K562 (cell line): ENCODE results near the gene CACNA1S. TPM values are rescaled to one million over a fixed set of nuclear protein-coding genes. Genes with fewer than 3 reads are reported as not detected.

Source experiments
- ATAC-seq: fragments of 200-7000 bp; cut with Tn5 transposase; 3 replicates; pipeline ENCODE4 v1.9.1; 2020; ENCODE audit warnings: moderate library complexity
- BruUV-seq: library from RNA; stranded (reverse); fragments of 400-500 nt; replicated peaks from 2 replicates; lab custom pipeline; 2021; lab: Mats Ljungman, UMichigan
- CTCF ChIA-PET: fragments of 300-600 bp; formaldehyde crosslinking; extraction: SDS; loops from one replicate; lab custom pipeline; 2021; ENCODE audit warnings: low intra/inter-chr PET ratio; lab: Yijun Ruan, JAX
- POLR2A ChIA-PET: fragments of 300-600, 350-650 bp; sonication (Branson Sonifier 250); formaldehyde crosslinking; extraction: SDS; loops from one replicate; lab custom pipeline; 2021; ENCODE audit warnings: antibody characterized with exemption, inconsistent platforms; lab: Yijun Ruan, JAX
- DNase-seq, 4 experiments: peaks; one replicate each; pipeline versions ENCODE4 v3.0.0 to v3.0.0-alpha.2; 2011 to 2018; ENCODE audit warnings: low spot score in 3 of 4, mixed read lengths in 3 of 4; ENCODE audit errors: extremely low read depth in 1 of 4
- FAIRE-seq: peaks from 2 replicates; lab custom pipeline; 2011; peaks lifted over from hg19 to GRCh38; lab: Jason Lieb, UNC
- H2AFZ ChIP-seq: 2 replicates; pipeline ENCODE4 v1.6.0; 2011; ENCODE audit warnings: low read depth, low read length, control low read depth, inconsistent platforms
- H3K27ac ChIP-seq: fragments of 200-600 bp; 3 replicates; pipeline ENCODE4 v1.8.0; 2011; ENCODE audit warnings: low read depth, mild to moderate bottlenecking, control low read depth, inconsistent platforms, low read length, moderate library complexity, mixed read lengths; ENCODE audit errors: extremely low read depth
- H3K27me3 ChIP-seq, 2 experiments: fragments of 300-600 bp in 1 of 2; 2 replicates in 1 of 2; 3 replicates in 1 of 2; pipeline versions ENCODE4 v1.6.0 to v1.8.0; 2011; ENCODE audit warnings: inconsistent platforms in 2 of 2, low read length in 2 of 2, mild to moderate bottlenecking in 1 of 2, mixed read lengths in 1 of 2, moderate library complexity in 1 of 2; ENCODE audit not compliant: control insufficient read depth in 2 of 2, insufficient read depth in 2 of 2
- H3K36me3 ChIP-seq: fragments of 300-600 bp; 3 replicates; pipeline ENCODE4 v1.8.0; 2011; ENCODE audit warnings: mild to moderate bottlenecking, low read length, inconsistent platforms; ENCODE audit not compliant: control insufficient read depth, insufficient read depth
- H3K4me1 ChIP-seq, 2 experiments: fragments of 200-600 bp in 1 of 2; replicated peaks in 1 of 2; 2 replicates in 1 of 2; 3 replicates in 1 of 2; pipeline versions ENCODE4 v1.5.1 to v1.8.0; 2011; ENCODE audit warnings: inconsistent platforms in 2 of 2, low read length in 2 of 2, mild to moderate bottlenecking in 1 of 2, mixed read lengths in 1 of 2, moderate library complexity in 1 of 2; ENCODE audit not compliant: control insufficient read depth in 2 of 2, insufficient read depth in 2 of 2
- H3K4me2 ChIP-seq: 2 replicates; pipeline ENCODE4 v1.6.1; 2011; ENCODE audit warnings: low read length, control low read depth, inconsistent platforms, mixed read lengths; ENCODE audit not compliant: insufficient read depth
- H3K4me3 ChIP-seq: fragments of 200-600 bp; sonication (generic), shearing (Covaris generic); 2 replicates; pipeline ENCODE4 v1.5.1; 2016; ENCODE audit warnings: control low read depth, inconsistent platforms
- H3K79me2 ChIP-seq: fragments of 200-600 bp; 3 replicates; pipeline ENCODE4 v1.8.0; 2011; ENCODE audit warnings: low read length, inconsistent platforms; ENCODE audit not compliant: control insufficient read depth, insufficient read depth
- H3K9ac ChIP-seq, 2 experiments: 2 replicates each; pipeline versions ENCODE4 v1.6.0 to v1.6.1; 2011; ENCODE audit warnings: low read depth in 2 of 2, low read length in 2 of 2, control low read depth in 1 of 2, inconsistent platforms in 1 of 2, mild to moderate bottlenecking in 1 of 2, mixed read lengths in 1 of 2; ENCODE audit not compliant: insufficient read depth in 1 of 2
- H3K9me1 ChIP-seq: one replicate; pipeline ENCODE4 v1.6.0; 2011; ENCODE audit warnings: inconsistent platforms, mild to moderate bottlenecking, low read length, moderate library complexity; ENCODE audit not compliant: control insufficient read depth, insufficient read depth
- H3K9me3 ChIP-seq: replicated peaks from 2 replicates; pipeline ENCODE4 v1.5.1; 2011; ENCODE audit warnings: low read depth, low read length, inconsistent platforms; ENCODE audit not compliant: control insufficient read depth, insufficient read depth
- H4K20me1 ChIP-seq: replicated peaks from 2 replicates; pipeline ENCODE4 v1.6.1; 2011; ENCODE audit warnings: low read length, inconsistent platforms, mixed read lengths; ENCODE audit not compliant: control insufficient read depth, insufficient read depth
- ELF4 ChIP-seq: fragments of 450-650 bp; formaldehyde crosslinking; IDR thresholded peaks from 2 replicates; pipeline ENCODE4 v1.4.0; 2022; ENCODE audit warnings: missing genetic modification characterization
- HNRNPLL ChIP-seq: fragments of 200-400 bp; formaldehyde crosslinking; IDR thresholded peaks from 2 replicates; pipeline ENCODE4 v1.6.1; 2017; ENCODE audit warnings: low read length, low read depth, mild to moderate bottlenecking; ENCODE audit not compliant: poor library complexity, severe bottlenecking
- NFXL1 ChIP-seq: fragments of 450-650 bp; formaldehyde crosslinking; IDR thresholded peaks from 2 replicates; pipeline ENCODE4 v1.4.0; 2021; ENCODE audit warnings: mild to moderate bottlenecking
- NFYB ChIP-seq: IDR thresholded peaks from 2 replicates; pipeline ENCODE4 v1.6.1; 2011; ENCODE audit warnings: mild to moderate bottlenecking, moderate library complexity; ENCODE audit not compliant: insufficient read length; ENCODE audit errors: extremely low read depth
- NR3C1 ChIP-seq: sonication (generic); formaldehyde crosslinking; IDR thresholded peaks from 2 replicates; pipeline ENCODE4 v1.8.1; 2022; ENCODE audit warnings: missing genetic modification reagents
- POU5F1 ChIP-seq: fragments of 150-350 bp; IDR thresholded peaks from 2 replicates; pipeline ENCODE4 v1.6.1; 2014; ENCODE audit warnings: borderline replicate concordance, low read length, low read depth, mild to moderate bottlenecking; ENCODE audit not compliant: partially characterized antibody
- XRCC3 ChIP-seq: fragments of 450-650 bp; IDR thresholded peaks from 2 replicates; pipeline ENCODE4 v1.6.1; 2017; ENCODE audit warnings: mild to moderate bottlenecking, moderate library complexity
- ZNF436 ChIP-seq: fragments of 250-450, 450-650 bp; sonication (Bioruptor Pico); formaldehyde crosslinking; IDR thresholded peaks from 2 replicates; pipeline ENCODE4 v1.7.0; 2020; ENCODE audit warnings: mild to moderate bottlenecking
- WGBS: fragments of 100-300 bp; shearing (Covaris generic); methylation state at CpG from one replicate; pipeline ENCODE4 v1.1.6; 2016; ENCODE audit warnings: low coverage, mixed read lengths; ENCODE audit not compliant: insufficient coverage; ENCODE audit errors: missing lambda C conversion rate; 5-methylcytosine and 5-hydroxymethylcytosine counted together
- in situ Hi-C: fragments of 300-500 bp; cut with MboI; formaldehyde crosslinking; loops from 4 replicates; pipeline ENCODE4 v1.15.0; 2018; ENCODE audit warnings: inconsistent platforms, mixed read lengths
- intact Hi-C: fragments of 100-400 bp; cut with micrococcal nuclease; formaldehyde crosslinking; loops from 2 replicates; pipeline ENCODE4 v1.14.2; 2022
- polyA plus RNA-seq, 8 experiments: library from polyadenylated mRNA; depleted of rRNA in 4 of 8; stranded (reverse) in 5 of 8; unstranded in 3 of 8; fragments of >200 nt; fragmentation: Nextera tagmentation in 2 of 8; fragmentation: Illumina TruSeq in 1 of 8; extraction: Ambion mirVana in 2 of 8; extraction: Trizol in 1 of 8; gene quantifications; 2 replicates each; pipeline versions ENCODE4 v1.2.1 to v1.2.3, GENCODE V29; 2011 to 2014; ENCODE audit warnings: inconsistent platforms in 1 of 8, missing spikeins in 1 of 8
- total RNA-seq, 7 experiments: library from RNA; depleted of rRNA in 6 of 7; stranded (reverse); fragments of >200 nt in 6 of 7; fragmentation: Illumina TruSeq in 2 of 7; extraction: Trizol in 2 of 7; gene quantifications; 2 replicates each; pipeline versions ENCODE4 v1.2.1 to v1.2.3, GENCODE V29; 2011 to 2021; ENCODE audit warnings: low replicate concordance in 1 of 7
- TF ChIP-seq, protein P1 (sequence below): sonication (generic); formaldehyde crosslinking; IDR thresholded peaks from 2 replicates; pipeline ENCODE4 v1.8.0; 2023; ENCODE audit warnings: mild to moderate bottlenecking, missing genetic modification reagents
- TF ChIP-seq, protein P2 (sequence below): fragments of 250-450 bp; sonication (Bioruptor Pico); IDR thresholded peaks from 2 replicates; pipeline ENCODE4 v1.8.0; 2022; ENCODE audit warnings: inconsistent platforms, mild to moderate bottlenecking, moderate library complexity, borderline replicate concordance
- TF ChIP-seq, protein P3 (sequence below): sonication (generic); formaldehyde crosslinking; IDR thresholded peaks from 2 replicates; pipeline ENCODE4 v1.8.0; 2022; ENCODE audit warnings: mild to moderate bottlenecking, missing genetic modification reagents
- TF ChIP-seq, protein P4 (sequence below): fragments of 250-450 bp; sonication (Bioruptor Pico); IDR thresholded peaks from 2 replicates; pipeline ENCODE4 v1.8.0; 2022; ENCODE audit warnings: moderate library complexity, mild to moderate bottlenecking, inconsistent platforms
- TF ChIP-seq, protein P5 (sequence below): sonication (generic); formaldehyde crosslinking; IDR thresholded peaks from 2 replicates; pipeline ENCODE4 v1.4.0; 2020; ENCODE audit warnings: mild to moderate bottlenecking, missing genetic modification reagents

CACNA1S gene
- total and polyA plus RNA-seq, 9 of the 15 experiments (the other 6 are each of a cell fraction or from before 2014, with no cell fraction given): not detected

DNA sequence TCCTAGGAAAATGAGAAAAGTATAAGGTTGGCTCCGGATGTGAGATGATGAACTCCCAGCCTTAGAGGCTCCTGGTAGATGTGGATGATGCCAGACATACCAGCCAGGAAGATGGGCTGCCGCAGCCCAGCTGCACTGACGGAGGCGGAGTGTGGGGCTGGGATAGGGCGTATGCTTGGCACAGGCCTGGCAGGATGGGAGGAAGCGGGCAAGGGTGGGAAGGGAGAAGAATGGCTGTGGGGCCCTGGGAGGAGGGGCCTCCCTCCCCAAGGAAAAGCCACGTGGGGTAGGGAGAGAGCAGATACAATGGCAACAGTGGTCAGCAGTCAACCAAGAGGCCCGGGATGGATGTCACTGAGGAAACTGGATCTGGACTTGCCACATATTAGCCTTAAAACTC lies 47.4 kb downstream of the CACNA1S start:
- in situ Hi-C loops (no loop called here), intact Hi-C loops (no loop called here)
- POLR2A ChIA-PET: interaction anchor here (1.1 kb wide), 1 partner anchor 16 kb away, joined by 5 read pairs; no protein-coding TSS in a partner anchor
- H3K27ac ChIP-seq: no peak overlapping the region
- under 1% methylated on average over 8 of the region's 8 CpGs for WGBS
- H3K9ac ChIP-seq: no peak overlapping the region
- H4K20me1 ChIP-seq: peaks cover 23% of the 10 kb centered on the region; the same call in 1 of the 2 replicates
- H3K4me1 ChIP-seq: peaks cover 0 to 1% of the 10 kb centered on the region in 2 experiments; a peak in 2 of 5 replicates
- CTCF ChIA-PET: interaction anchor here (0.6 kb wide), 1 partner anchor 29 kb away, joined by 3 read pairs; no protein-coding TSS in a partner anchor
- peaks cover 49 to 86% of the 10 kb centered on the region in 2 experiments for H3K27me3 ChIP-seq
- FAIRE-seq (no peak), ATAC-seq (no peak), DNase-seq (no peak)
- no TSS peak for BruUV-seq
- H3K36me3 ChIP-seq: no peaks in the 10 kb centered on the region
- no peaks in the 10 kb centered on the region for H3K9me3 ChIP-seq
- no peaks in the 10 kb centered on the region for H3K79me2 ChIP-seq
- H3K4me2 ChIP-seq: no peak overlapping the region
- no peak overlapping the region for H3K4me3 ChIP-seq
- H3K9me1 ChIP-seq: peaks cover 4% of the 10 kb centered on the region
- H2AFZ ChIP-seq: no peak overlapping the region
- no peak for TF ChIP-seq POU5F1
- TF ChIP-seq, protein P1, sequence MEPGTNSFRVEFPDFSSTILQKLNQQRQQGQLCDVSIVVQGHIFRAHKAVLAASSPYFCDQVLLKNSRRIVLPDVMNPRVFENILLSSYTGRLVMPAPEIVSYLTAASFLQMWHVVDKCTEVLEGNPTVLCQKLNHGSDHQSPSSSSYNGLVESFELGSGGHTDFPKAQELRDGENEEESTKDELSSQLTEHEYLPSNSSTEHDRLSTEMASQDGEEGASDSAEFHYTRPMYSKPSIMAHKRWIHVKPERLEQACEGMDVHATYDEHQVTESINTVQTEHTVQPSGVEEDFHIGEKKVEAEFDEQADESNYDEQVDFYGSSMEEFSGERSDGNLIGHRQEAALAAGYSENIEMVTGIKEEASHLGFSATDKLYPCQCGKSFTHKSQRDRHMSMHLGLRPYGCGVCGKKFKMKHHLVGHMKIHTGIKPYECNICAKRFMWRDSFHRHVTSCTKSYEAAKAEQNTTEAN (CRISPR knock-in tag): no peak
- no peak for TF ChIP-seq HNRNPLL
- TF ChIP-seq, protein P2, sequence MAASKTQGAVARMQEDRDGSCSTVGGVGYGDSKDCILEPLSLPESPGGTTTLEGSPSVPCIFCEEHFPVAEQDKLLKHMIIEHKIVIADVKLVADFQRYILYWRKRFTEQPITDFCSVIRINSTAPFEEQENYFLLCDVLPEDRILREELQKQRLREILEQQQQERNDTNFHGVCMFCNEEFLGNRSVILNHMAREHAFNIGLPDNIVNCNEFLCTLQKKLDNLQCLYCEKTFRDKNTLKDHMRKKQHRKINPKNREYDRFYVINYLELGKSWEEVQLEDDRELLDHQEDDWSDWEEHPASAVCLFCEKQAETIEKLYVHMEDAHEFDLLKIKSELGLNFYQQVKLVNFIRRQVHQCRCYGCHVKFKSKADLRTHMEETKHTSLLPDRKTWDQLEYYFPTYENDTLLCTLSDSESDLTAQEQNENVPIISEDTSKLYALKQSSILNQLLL (CRISPR knock-in tag): no peak
- TF ChIP-seq NR3C1 (CRISPR knock-in tag): no peak
- TF ChIP-seq, protein P3, sequence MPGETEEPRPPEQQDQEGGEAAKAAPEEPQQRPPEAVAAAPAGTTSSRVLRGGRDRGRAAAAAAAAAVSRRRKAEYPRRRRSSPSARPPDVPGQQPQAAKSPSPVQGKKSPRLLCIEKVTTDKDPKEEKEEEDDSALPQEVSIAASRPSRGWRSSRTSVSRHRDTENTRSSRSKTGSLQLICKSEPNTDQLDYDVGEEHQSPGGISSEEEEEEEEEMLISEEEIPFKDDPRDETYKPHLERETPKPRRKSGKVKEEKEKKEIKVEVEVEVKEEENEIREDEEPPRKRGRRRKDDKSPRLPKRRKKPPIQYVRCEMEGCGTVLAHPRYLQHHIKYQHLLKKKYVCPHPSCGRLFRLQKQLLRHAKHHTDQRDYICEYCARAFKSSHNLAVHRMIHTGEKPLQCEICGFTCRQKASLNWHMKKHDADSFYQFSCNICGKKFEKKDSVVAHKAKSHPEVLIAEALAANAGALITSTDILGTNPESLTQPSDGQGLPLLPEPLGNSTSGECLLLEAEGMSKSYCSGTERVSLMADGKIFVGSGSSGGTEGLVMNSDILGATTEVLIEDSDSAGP (CRISPR knock-in tag): no peak
- TF ChIP-seq, protein P4, sequence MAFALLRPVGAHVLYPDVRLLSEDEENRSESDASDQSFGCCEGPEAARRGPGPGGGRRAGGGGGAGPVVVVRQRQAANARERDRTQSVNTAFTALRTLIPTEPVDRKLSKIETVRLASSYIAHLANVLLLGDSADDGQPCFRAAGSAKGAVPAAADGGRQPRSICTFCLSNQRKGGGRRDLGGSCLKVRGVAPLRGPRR: no peak
- no peak for TF ChIP-seq ELF4 (CRISPR knock-in tag)
- TF ChIP-seq NFXL1 (CRISPR knock-in tag): no peak
- TF ChIP-seq XRCC3: no peak
- TF ChIP-seq NFYB: no peak
- no peak for TF ChIP-seq ZNF436 (CRISPR knock-in tag)
- TF ChIP-seq, protein P5, sequence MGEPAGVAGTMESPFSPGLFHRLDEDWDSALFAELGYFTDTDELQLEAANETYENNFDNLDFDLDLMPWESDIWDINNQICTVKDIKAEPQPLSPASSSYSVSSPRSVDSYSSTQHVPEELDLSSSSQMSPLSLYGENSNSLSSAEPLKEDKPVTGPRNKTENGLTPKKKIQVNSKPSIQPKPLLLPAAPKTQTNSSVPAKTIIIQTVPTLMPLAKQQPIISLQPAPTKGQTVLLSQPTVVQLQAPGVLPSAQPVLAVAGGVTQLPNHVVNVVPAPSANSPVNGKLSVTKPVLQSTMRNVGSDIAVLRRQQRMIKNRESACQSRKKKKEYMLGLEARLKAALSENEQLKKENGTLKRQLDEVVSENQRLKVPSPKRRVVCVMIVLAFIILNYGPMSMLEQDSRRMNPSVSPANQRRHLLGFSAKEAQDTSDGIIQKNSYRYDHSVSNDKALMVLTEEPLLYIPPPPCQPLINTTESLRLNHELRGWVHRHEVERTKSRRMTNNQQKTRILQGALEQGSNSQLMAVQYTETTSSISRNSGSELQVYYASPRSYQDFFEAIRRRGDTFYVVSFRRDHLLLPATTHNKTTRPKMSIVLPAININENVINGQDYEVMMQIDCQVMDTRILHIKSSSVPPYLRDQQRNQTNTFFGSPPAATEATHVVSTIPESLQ (CRISPR knock-in tag): no peak
